SIG-M5 treated with dmso at 0.1 percent for 504 hours (cell line): Measurements from ENCODE around the gene ZMIZ1.

Source experiments
- DNase-seq: peaks from one replicate; lab custom pipeline; 2025; ENCODE audit not compliant: unreplicated experiment; lab: John Stamatoyannopoulos, UW

The ZMIZ1 gene

GRCh38 chr10:79349072-79349491 is 280.3 kb downstream of the ZMIZ1 start:
- DNase-seq: no peak

GRCh38 chr10:79349766-79350406 is 281.1 kb downstream of the ZMIZ1 start:
- no peak for DNase-seq

GRCh38 chr10:79350407-79351154 is 281.8 kb downstream of the ZMIZ1 start:
- no peak for DNase-seq

GRCh38 chr10:79351332-79351731 is 282.6 kb downstream of the ZMIZ1 start:
- no peak for DNase-seq

GRCh38 chr10:79352035-79352877 is 283.5 kb downstream of the ZMIZ1 start:
- no peak for DNase-seq

- peak; percentile 74 for DNase-seq
Measured at GRCh38 chr10:79353000-79353406, 284.2 kb downstream of the ZMIZ1 start.

- no peak for DNase-seq
Measured at GRCh38 chr10:79353726-79354125, 285.0 kb downstream of the ZMIZ1 start.

- peak; percentile 87 for DNase-seq
Measured at GRCh38 chr10:79354141-79354540, 285.4 kb downstream of the ZMIZ1 start.

GRCh38 chr10:79354615-79355014 is 285.8 kb downstream of the ZMIZ1 start:
- DNase-seq: no peak

GRCh38 chr10:79355420-79356017 is 286.8 kb downstream of the ZMIZ1 start:
- no peak for DNase-seq

GRCh38 chr10:79356104-79356503 is 287.3 kb downstream of the ZMIZ1 start:
- DNase-seq: peak; percentile 46

- no peak for DNase-seq
Measured at GRCh38 chr10:79357180-79357579, 288.4 kb downstream of the ZMIZ1 start.

GRCh38 chr10:79358811-79359210 is 290.0 kb downstream of the ZMIZ1 start:
- DNase-seq: no peak

GRCh38 chr10:79359816-79360498 is 291.2 kb downstream of the ZMIZ1 start:
- DNase-seq: no peak

- DNase-seq: no peak
Measured at GRCh38 chr10:79360499-79361342, 292.0 kb downstream of the ZMIZ1 start.

- DNase-seq: no peak
Measured at GRCh38 chr10:79361726-79362397, 293.1 kb downstream of the ZMIZ1 start.
